OCI-LY7 (cell line): Measurements from ENCODE around the gene FNBP1. TPM values are rescaled to one million over a fixed set of nuclear protein-coding genes. Genes with fewer than 3 reads are reported as not detected.

ENCODE experiments used
- BruUV-seq: library from RNA; stranded (reverse); fragments of 400-500 nt; replicated peaks from 2 replicates; lab custom pipeline; 2021; lab: Mats Ljungman, UMichigan
- CTCF ChIA-PET: fragments of 300-600 bp; sonication (Branson Sonifier 250); formaldehyde crosslinking; loops from one replicate; lab custom pipeline; 2022; ENCODE audit warnings: antibody characterized with exemption; ENCODE audit not compliant: unreplicated experiment; lab: Charles Lee
- POLR2A ChIA-PET: fragments of 300-600 bp; sonication (Branson Sonifier 250); formaldehyde crosslinking; loops from one replicate; lab custom pipeline; 2022; ENCODE audit warnings: antibody characterized with exemption; lab: Charles Lee
- DNase-seq: peaks from one replicate; pipeline ENCODE4 v3.0.0-alpha.2; 2015; ENCODE audit warnings: low spot score
- H2AFZ ChIP-seq: fragments of 200-600 bp; sonication (generic), shearing (Covaris generic); 2 replicates; pipeline ENCODE4 v1.6.1; 2014; ENCODE audit warnings: mild to moderate bottlenecking, antibody characterized with exemption, low read length, moderate library complexity
- H3K27ac ChIP-seq: fragments of 200-600 bp; sonication (generic); 2 replicates; pipeline ENCODE4 v1.5.1; 2014; ENCODE audit warnings: mixed run types, low read depth, mild to moderate bottlenecking, moderate library complexity, low read length, inconsistent platforms; ENCODE audit not compliant: poor library complexity, severe bottlenecking
- H3K36me3 ChIP-seq: fragments of 200-600 bp; sonication (generic); 2 replicates; pipeline ENCODE4 v1.6.1; 2014; ENCODE audit warnings: mild to moderate bottlenecking, antibody characterized with exemption, low read length, moderate library complexity, mixed read lengths; ENCODE audit not compliant: insufficient read depth
- H3K4me1 ChIP-seq: fragments of 200-600 bp; sonication (generic); 2 replicates; pipeline ENCODE4 v1.5.1; 2014; ENCODE audit warnings: mild to moderate bottlenecking, low read length; ENCODE audit not compliant: insufficient read depth, poor library complexity, severe bottlenecking
- H3K4me2 ChIP-seq: fragments of 200-600 bp; sonication (generic); 2 replicates; pipeline ENCODE4 v1.6.1; 2014; ENCODE audit warnings: mild to moderate bottlenecking, low read length
- H3K4me3 ChIP-seq: fragments of 200-600 bp; sonication (generic); 2 replicates; pipeline ENCODE4 v1.5.1; 2014; ENCODE audit warnings: mild to moderate bottlenecking, low read depth, low read length; ENCODE audit not compliant: poor library complexity, severe bottlenecking
- H3K79me2 ChIP-seq: fragments of 200-600 bp; sonication (generic); 2 replicates; pipeline ENCODE4 v1.6.1; 2016; ENCODE audit warnings: low read depth, mild to moderate bottlenecking, low read length, moderate library complexity, mixed read lengths; ENCODE audit not compliant: insufficient read depth
- H3K9me2 ChIP-seq: fragments of 200-600 bp; sonication (generic); 2 replicates; pipeline ENCODE4 v1.6.1; 2016; ENCODE audit warnings: mild to moderate bottlenecking, low read length, mixed read lengths; ENCODE audit not compliant: insufficient read depth
- H3K9me3 ChIP-seq: fragments of 200-600 bp; sonication (generic); 2 replicates; pipeline ENCODE4 v1.6.1; 2014; ENCODE audit warnings: mild to moderate bottlenecking, mixed run types, low read length, mixed read lengths
- H4K20me1 ChIP-seq: fragments of 200-600 bp; sonication (generic); 2 replicates; pipeline ENCODE4 v1.6.1; 2014; ENCODE audit warnings: mild to moderate bottlenecking, antibody characterized with exemption, low read length, moderate library complexity, mixed read lengths; ENCODE audit not compliant: insufficient read depth
- CTCF ChIP-seq: fragments of 200-600 bp; sonication (generic); conservative IDR thresholded peaks from 2 replicates; pipeline ENCODE4 v1.5.1; 2014; ENCODE audit warnings: mild to moderate bottlenecking, antibody characterized with exemption, low read length, moderate library complexity, mixed read lengths
- EZH2phosphoT487 ChIP-seq: fragments of 200-600 bp; sonication (generic); IDR thresholded peaks from 2 replicates; pipeline ENCODE4 v1.6.1; 2018; ENCODE audit warnings: low read depth, borderline replicate concordance, mild to moderate bottlenecking, mixed run types, antibody characterized with exemption, low read length, moderate library complexity, mixed read lengths
- intact Hi-C: fragments of 100-400 bp; cut with micrococcal nuclease; formaldehyde crosslinking; loops from one replicate; pipeline ENCODE4 v1.10.0; 2022; ENCODE audit not compliant: unreplicated experiment
- total RNA-seq, 2 experiments: library from RNA; depleted of rRNA in 1 of 2; stranded (reverse); fragments of >200 nt in 1 of 2; shearing (Covaris generic) in 1 of 2; gene quantifications; 2 replicates each; pipeline ENCODE4 v1.2.3, GENCODE V29; 2014 to 2022

The FNBP1 gene
- total RNA-seq, 2 experiments from 2014 or later = 93.3 to 164 TPM

DNA sequence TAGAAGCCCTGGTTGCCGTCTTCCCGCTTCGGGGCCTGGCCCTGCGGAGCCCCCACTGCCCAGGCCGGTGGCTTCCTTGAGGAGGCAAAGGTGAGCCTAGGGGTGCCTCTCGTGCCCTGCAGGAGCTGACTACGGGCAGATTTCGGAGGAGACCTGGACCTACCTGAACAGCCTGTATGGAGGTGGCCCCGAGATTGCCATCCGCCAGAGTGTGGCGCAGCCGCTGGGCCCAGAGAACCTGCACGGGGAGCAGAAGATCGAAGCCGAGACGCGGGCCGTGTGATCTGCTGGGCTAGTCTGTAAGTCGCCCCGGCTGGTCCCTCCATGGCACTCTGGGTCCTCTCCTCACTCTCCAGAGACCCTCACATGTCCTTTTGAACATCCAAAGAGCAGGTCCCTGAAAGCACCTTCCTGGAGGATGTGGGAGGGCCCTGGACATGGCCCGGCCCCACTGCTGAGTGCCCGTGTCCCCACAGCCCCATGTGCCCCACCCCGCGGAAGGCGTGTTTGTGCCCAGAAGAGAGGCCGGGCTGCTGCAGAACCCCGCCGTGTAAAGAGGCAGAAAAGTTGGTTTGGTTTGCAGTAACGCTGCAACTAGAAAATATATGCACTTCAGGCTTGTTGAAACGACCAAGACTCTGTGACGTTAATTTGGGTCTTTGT, 162.9 kb downstream of the FNBP1 start:
- Histone ChIP-seq H3K36me3 (peaks cover 25% of the 10 kb centered on the region; the same call in 1 of the 2 replicates), H2AFZ (no peak overlapping the region), H3K4me1 (peaks cover 15% of the 10 kb centered on the region), H3K4me2 (no peak overlapping the region), H4K20me1 (no peaks in the 10 kb centered on the region), H3K9me2 (no peaks in the 10 kb centered on the region), H3K9me3 (no peaks in the 10 kb centered on the region), H3K4me3 (no peak overlapping the region), H3K27ac (no peak overlapping the region), H3K79me2 (no peaks in the 10 kb centered on the region)
- TF ChIP-seq CTCF = no peak
- TF ChIP-seq EZH2phosphoT487 = no peak
- POLR2A ChIA-PET = interaction anchor here (0.8 kb wide), 1 partner anchor 36 kb away, joined by 7 read pairs; no protein-coding TSS in a partner anchor
- no TSS peak for BruUV-seq
- intact Hi-C loops = no loop called here
- no peak for DNase-seq
- CTCF ChIA-PET = no interaction called here

DNA sequence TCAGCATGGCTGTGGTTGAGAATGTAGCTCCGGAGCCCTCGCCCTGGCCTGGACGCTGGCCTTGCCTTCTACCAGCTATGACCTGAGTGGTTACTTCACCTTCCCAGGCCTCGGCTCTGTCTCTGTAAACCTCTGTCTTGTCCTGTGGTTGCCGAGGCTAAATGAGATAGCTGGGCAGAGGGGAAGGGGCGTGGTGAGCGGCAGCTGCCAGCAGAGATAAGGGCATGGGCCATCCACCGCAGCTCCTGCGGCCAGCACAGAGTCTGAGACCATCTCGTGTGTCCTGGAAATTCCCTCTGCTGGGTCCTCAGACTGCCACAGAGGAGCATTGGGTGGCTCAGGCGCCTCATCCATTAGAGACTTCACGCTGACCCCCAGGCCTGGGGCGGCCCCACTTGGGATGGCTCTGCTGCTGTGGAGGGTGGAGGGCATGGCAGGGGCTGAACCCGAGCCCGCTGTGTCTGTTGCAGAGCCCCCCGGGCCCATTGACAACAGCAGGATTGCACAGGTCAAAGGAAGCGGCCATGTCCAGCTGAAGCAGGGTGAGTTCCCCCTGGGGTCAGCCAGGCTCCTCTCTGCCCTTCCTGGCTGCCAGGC, 163.8 kb downstream of the FNBP1 start:
- Histone ChIP-seq H3K4me1 (peaks cover 7% of the 10 kb centered on the region), H3K4me3 (no peak overlapping the region), H2AFZ (no peak overlapping the region), H3K27ac (no peak overlapping the region), H3K79me2 (no peaks in the 10 kb centered on the region), H3K4me2 (no peak overlapping the region), H4K20me1 (no peaks in the 10 kb centered on the region), H3K36me3 (peaks cover 28% of the 10 kb centered on the region; the same call in 1 of the 2 replicates), H3K9me2 (no peaks in the 10 kb centered on the region), H3K9me3 (no peaks in the 10 kb centered on the region)
- BruUV-seq = no TSS peak
- intact Hi-C loops = no loop called here
- ChIA-PET POLR2A (no interaction called here), CTCF (no interaction called here)
- no peak for DNase-seq
- no peak for TF ChIP-seq CTCF
- no peak for TF ChIP-seq EZH2phosphoT487

DNA sequence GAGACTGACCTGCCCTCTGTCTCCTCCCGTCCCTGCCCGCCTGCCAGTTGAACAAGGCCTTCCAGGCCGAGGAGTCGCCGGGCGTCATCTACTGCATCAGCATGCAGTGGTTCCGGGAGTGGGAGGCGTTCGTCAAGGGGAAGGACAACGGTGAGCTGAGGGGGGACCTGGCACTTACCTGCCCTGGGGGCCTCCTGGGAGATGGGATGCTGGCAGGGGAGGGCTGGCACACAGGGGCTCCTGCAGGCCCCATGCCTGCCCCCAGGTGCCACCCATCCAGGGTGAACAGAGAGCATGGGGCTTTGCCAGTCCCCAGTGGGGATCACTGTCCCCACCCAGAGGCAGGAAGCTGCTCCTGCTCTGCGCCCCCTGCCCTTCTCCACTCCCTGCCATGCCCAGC, 164.7 kb downstream of the FNBP1 start:
- Histone ChIP-seq H3K9me3 (no peaks in the 10 kb centered on the region), H4K20me1 (no peaks in the 10 kb centered on the region), H3K79me2 (no peaks in the 10 kb centered on the region), H3K4me1 (no peaks in the 10 kb centered on the region), H3K27ac (no peak overlapping the region), H2AFZ (no peak overlapping the region), H3K4me2 (no peak overlapping the region), H3K36me3 (peaks cover 28% of the 10 kb centered on the region; the same call in 1 of the 2 replicates), H3K9me2 (no peaks in the 10 kb centered on the region), H3K4me3 (no peak overlapping the region)
- CTCF ChIA-PET = no interaction called here
- DNase-seq = no peak
- BruUV-seq = no TSS peak
- TF ChIP-seq CTCF (no peak), EZH2phosphoT487 (no peak)
- intact Hi-C loops = no loop called here
- POLR2A ChIA-PET = no interaction called here
